MM.1S (cell line): ENCODE results near the gene CEP104.

ENCODE experiments used
- DNase-seq: peaks from one replicate; pipeline ENCODE4 v3.0.0-alpha.2; 2015
- H2AFZ ChIP-seq: fragments of 300-600 bp; sonication (generic); 2 replicates; pipeline ENCODE4 v1.6.0; 2016; ENCODE audit warnings: antibody characterized with exemption, low read length
- H3F3A ChIP-seq: fragments of 300-600 bp; sonication (generic); 2 replicates; pipeline ENCODE4 v1.6.1; 2016; ENCODE audit warnings: mild to moderate bottlenecking, antibody characterized with exemption, low read length, moderate library complexity, mixed read lengths; ENCODE audit not compliant: insufficient read depth
- H3K27ac ChIP-seq: fragments of 300-600 bp; sonication (generic); 2 replicates; pipeline ENCODE4 v1.5.1; 2016; ENCODE audit warnings: mild to moderate bottlenecking, low read length
- H3K27me3 ChIP-seq: fragments of 300-600 bp; sonication (generic); replicated peaks from 2 replicates; pipeline ENCODE4 v1.6.0; 2016; ENCODE audit warnings: low read length; ENCODE audit not compliant: insufficient read depth
- H3K36me3 ChIP-seq: fragments of 300-600 bp; sonication (generic); replicated peaks from 2 replicates; pipeline ENCODE4 v1.6.1; 2016; ENCODE audit warnings: mild to moderate bottlenecking, low read length, mixed read lengths; ENCODE audit not compliant: insufficient read depth
- H3K4me1 ChIP-seq: fragments of 300-600 bp; sonication (generic); 2 replicates; pipeline ENCODE4 v1.6.1; 2016; ENCODE audit warnings: low read length, mixed read lengths
- H3K4me2 ChIP-seq: fragments of 300-600 bp; sonication (generic); 2 replicates; pipeline ENCODE4 v1.6.0; 2016; ENCODE audit warnings: low read depth, low read length
- H3K4me3 ChIP-seq: fragments of 300-600 bp; sonication (generic); 2 replicates; pipeline ENCODE4 v1.5.1; 2016; ENCODE audit warnings: low read length, mixed read lengths
- H3K79me2 ChIP-seq: fragments of 300-600 bp; sonication (generic); 2 replicates; pipeline ENCODE4 v1.6.1; 2016; ENCODE audit warnings: mixed run types, low read length, mixed read lengths
- H3K9ac ChIP-seq: fragments of 300-600 bp; sonication (generic); 2 replicates; pipeline ENCODE4 v1.6.1; 2016; ENCODE audit warnings: low read length, mixed read lengths
- H3K9me2 ChIP-seq: fragments of 300-600 bp; sonication (generic); replicated peaks from 2 replicates; pipeline ENCODE4 v1.6.1; 2016; ENCODE audit warnings: mild to moderate bottlenecking, low read length, mixed read lengths; ENCODE audit not compliant: insufficient read depth
- H3K9me3 ChIP-seq: fragments of 300-600 bp; sonication (generic); replicated peaks from 2 replicates; pipeline ENCODE4 v1.6.1; 2016; ENCODE audit warnings: mild to moderate bottlenecking, low read length, mixed read lengths; ENCODE audit not compliant: insufficient read depth
- H4K20me1 ChIP-seq: fragments of 300-600 bp; sonication (generic); 2 replicates; pipeline ENCODE4 v1.6.1; 2016; ENCODE audit warnings: mild to moderate bottlenecking, low read length, moderate library complexity, mixed read lengths; ENCODE audit not compliant: insufficient read depth
- CTCF ChIP-seq: fragments of 300-600 bp; sonication (generic); IDR thresholded peaks from 2 replicates; pipeline ENCODE4 v1.5.1; 2016; ENCODE audit warnings: antibody characterized with exemption, low read length, mixed read lengths
- EZH2 ChIP-seq: fragments of 300-600 bp; sonication (generic); optimal IDR thresholded peaks from 2 replicates; pipeline ENCODE3; 2017; ENCODE audit warnings: low read depth, mild to moderate bottlenecking, antibody characterized with exemption, low read length, mixed read lengths
- EZH2phosphoT487 ChIP-seq: fragments of 300-600 bp; sonication (generic); IDR thresholded peaks from 2 replicates; pipeline ENCODE4 v1.6.1; 2018; ENCODE audit warnings: antibody characterized with exemption, low read length

CEP104 gene

GRCh38 chr1:3895951-3896325 lies 38.9 kb upstream of the CEP104 start:
- Histone ChIP-seq H3K79me2 (peaks cover 68% of the 10 kb centered on the region), H3K27me3 (no peaks in the 10 kb centered on the region), H3K9me2 (no peaks in the 10 kb centered on the region), H3K4me3 (no peak overlapping the region), H3K36me3 (no peaks in the 10 kb centered on the region), H2AFZ (no peak overlapping the region), H4K20me1 (no peaks in the 10 kb centered on the region), H3K4me2 (no peak overlapping the region), H3F3A (peaks cover 14% of the 10 kb centered on the region; the same call in 1 of the 2 replicates), H3K9me3 (no peaks in the 10 kb centered on the region), H3K27ac (no peak overlapping the region), H3K9ac (no peak overlapping the region), H3K4me1 (0 out of 2 replicates have a peak, but pooled peaks cover 7% of the 10 kb centered on the region)
- DNase-seq: no peak
- TF ChIP-seq EZH2phosphoT487: no peak
- TF ChIP-seq CTCF: no peak
- TF ChIP-seq EZH2: no peak

- peaks cover 10% of the 10 kb centered on the region; the same call in 1 of the 2 replicates for H3F3A ChIP-seq
- TF ChIP-seq CTCF: no peak
- H3K27ac ChIP-seq: no peak overlapping the region
- H3K4me2 ChIP-seq: no peak overlapping the region
- no peaks in the 10 kb centered on the region for H3K9me2 ChIP-seq
- H3K4me3 ChIP-seq: no peak overlapping the region
- H3K79me2 ChIP-seq: peaks cover 68% of the 10 kb centered on the region
- no peak overlapping the region for H2AFZ ChIP-seq
- H3K9me3 ChIP-seq: no peaks in the 10 kb centered on the region
- H3K27me3 ChIP-seq: no peaks in the 10 kb centered on the region
- 0 out of 2 replicates have a peak, but pooled peaks cover 7% of the 10 kb centered on the region for H3K4me1 ChIP-seq
- no peaks in the 10 kb centered on the region for H4K20me1 ChIP-seq
- no peaks in the 10 kb centered on the region; the same call in 1 of the 2 replicates for H3K36me3 ChIP-seq
- DNase-seq: no peak
- no peak overlapping the region for H3K9ac ChIP-seq
These were observed 38.4 kb upstream of the CEP104 start for GRCh38 chr1:3895279-3895950.

- TF ChIP-seq CTCF (no peak), EZH2 (no peak), EZH2phosphoT487 (no peak)
- Histone ChIP-seq H3K4me1 (0 out of 2 replicates have a peak, but pooled peaks cover 7% of the 10 kb centered on the region), H4K20me1 (no peaks in the 10 kb centered on the region)
These were observed 37.7 kb upstream of the CEP104 start for GRCh38 chr1:3894626-3895278.

More at GRCh38 chr1:3894626-3895278, 37.7 kb upstream of the CEP104 start:
- Histone ChIP-seq H3K9me3 (no peaks in the 10 kb centered on the region), H3K36me3 (no peaks in the 10 kb centered on the region; the same call in 1 of the 2 replicates), H3F3A (peaks cover 6% of the 10 kb centered on the region; the same call in 1 of the 2 replicates), H3K4me3 (no peak overlapping the region), H3K79me2 (peaks cover 66% of the 10 kb centered on the region), H3K4me2 (no peak overlapping the region), H2AFZ (no peak overlapping the region), H3K9me2 (no peaks in the 10 kb centered on the region), H3K27me3 (no peaks in the 10 kb centered on the region), H3K27ac (no peak overlapping the region), H3K9ac (no peak overlapping the region)
- no peak for DNase-seq
